Retina (tissue), 1 donor: ENCODE measurements around the gene CCNYL1.
A peak's percentile ranks its signal among the peaks of the same experiment; 100 is the strongest.
"Not testable (repeated sequence)": the region's sequence is repeated elsewhere in the genome, so short reads cannot be mapped to it uniquely, and the experiment has no call there.

Experiments used
- DNase-seq: peaks from one replicate; pipeline ENCODE4 v3.0.0-alpha.2; 2016

CCNYL1 gene

DNA sequence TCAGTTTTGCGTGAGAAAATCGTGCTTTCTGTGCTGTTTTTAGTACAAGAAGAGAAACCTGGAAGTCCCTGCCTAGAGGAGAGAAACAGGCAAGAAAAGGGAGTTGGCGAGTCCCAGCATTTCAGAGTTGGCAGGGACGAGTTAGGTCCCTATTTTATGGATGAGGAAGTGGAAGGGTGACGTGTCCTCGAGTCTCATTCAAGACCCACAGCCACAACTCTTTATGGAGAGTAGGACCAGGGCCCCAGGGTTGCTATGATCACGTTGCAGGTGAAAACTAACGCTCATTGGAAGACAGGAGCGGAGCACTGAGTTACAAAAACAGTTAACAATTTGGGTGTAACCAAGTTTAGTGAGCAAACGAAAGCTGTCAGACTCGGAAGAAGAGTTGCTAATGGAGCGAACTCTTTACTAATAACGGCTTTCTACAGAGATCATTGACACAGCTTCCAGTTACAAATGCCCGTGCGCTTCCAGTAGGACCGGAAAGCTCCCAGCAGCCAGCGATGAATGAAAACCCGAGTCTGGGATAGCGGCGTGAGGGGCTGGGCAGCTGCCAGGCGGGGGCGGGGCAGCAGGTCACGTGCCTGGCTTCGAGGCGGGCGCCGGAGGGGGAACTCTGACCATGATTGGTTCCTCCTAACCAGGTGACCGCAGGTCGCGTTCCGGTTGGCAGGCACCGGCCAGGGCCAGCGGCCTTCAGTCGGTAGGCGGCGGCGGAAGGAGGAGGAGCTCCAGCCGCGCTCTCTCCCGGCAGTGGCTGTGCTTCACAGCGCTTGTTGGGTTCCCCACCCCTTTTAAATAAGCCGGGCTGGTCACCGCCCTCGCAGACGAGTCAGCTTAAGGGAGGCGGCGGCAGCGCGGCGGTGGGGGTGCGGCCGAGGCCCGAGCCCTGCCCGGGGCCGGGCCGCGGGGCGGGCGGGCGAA is at the start of gene CCNYL1:
Gene CCNYL1 (plus strand): TSS at position 827 of the 927 bp plus-strand sequence. CDS start 257 bp downstream, outside the sequence.
- peak; percentile 95 for DNase-seq

- no peak for DNase-seq
Observed at GRCh38 chr2:207662203-207662602, 49.2 kb upstream of the CCNYL1 start.

DNA sequence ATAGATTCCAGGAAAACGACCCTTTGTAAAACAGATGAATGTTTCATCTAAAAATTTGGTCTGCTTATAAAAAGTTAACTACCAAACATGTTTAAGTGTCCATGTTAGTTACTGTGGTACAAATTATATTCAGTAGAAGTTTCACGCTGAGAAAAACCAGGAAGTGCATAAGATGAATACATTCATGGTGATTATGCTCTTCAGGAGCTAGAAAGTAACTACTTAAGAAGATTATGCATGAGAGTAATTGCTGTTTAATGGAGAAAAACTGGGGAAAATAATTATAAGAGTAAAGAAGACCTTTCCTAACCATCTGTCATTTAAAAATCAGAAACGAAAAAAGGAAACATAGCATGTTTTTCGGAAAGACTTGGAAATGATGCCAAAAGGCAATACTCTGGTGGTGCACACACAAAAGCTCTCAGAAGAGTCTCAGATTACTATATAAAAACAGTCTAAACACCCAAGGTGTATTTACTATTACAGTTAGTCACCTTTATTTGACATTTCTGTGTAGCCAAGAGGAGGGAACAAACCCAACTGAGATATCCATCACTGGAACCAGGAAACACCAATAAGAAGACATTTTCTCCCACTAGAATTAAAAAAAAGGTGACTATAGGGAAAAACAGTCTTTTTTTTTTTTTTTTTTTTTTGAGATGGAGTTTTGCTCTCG is 47.4 kb upstream of the CCNYL1 start:
- no peak for DNase-seq

GRCh38 chr2:207670887-207671286 is 40.6 kb upstream of the CCNYL1 start:
- no peak for DNase-seq

- no peak for DNase-seq
Observed at GRCh38 chr2:207673431-207673830, 38.0 kb upstream of the CCNYL1 start.

DNA sequence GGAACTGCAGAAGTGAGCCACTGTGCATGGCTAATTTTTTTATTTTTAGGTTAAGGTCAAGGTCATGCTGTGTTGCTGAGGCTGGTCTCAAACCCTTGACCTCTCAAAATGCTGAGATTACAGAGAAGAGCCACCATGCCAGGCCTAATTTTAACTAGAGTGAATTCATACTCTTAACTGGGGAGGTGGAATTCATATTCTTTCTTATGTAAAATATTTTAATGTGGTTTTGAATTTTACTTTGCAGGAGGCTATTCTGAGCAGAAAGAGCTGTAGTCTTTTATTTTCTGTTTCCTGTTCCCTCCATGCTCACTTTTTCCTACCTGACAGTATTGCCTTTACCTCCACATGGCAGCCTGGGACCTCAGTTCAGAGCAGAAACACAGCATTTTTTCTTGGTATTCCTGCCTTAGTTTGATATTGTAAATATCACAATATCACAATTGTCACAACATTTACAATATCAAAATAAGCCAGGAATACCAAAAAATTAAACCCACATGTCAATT is 37.1 kb upstream of the CCNYL1 start:
- DNase-seq: no peak

GRCh38 chr2:207674826-207675225 is 36.6 kb upstream of the CCNYL1 start:
- no peak for DNase-seq

GRCh38 chr2:207676827-207677354 is 34.5 kb upstream of the CCNYL1 start:
- DNase-seq: no peak

- DNase-seq: peak; percentile 35
Observed at GRCh38 chr2:207681431-207681830, 30.0 kb upstream of the CCNYL1 start.

GRCh38 chr2:207682557-207682956 is 28.9 kb upstream of the CCNYL1 start:
- no peak for DNase-seq

- DNase-seq: no peak
Observed at GRCh38 chr2:207683438-207683837, 28.0 kb upstream of the CCNYL1 start.

DNA sequence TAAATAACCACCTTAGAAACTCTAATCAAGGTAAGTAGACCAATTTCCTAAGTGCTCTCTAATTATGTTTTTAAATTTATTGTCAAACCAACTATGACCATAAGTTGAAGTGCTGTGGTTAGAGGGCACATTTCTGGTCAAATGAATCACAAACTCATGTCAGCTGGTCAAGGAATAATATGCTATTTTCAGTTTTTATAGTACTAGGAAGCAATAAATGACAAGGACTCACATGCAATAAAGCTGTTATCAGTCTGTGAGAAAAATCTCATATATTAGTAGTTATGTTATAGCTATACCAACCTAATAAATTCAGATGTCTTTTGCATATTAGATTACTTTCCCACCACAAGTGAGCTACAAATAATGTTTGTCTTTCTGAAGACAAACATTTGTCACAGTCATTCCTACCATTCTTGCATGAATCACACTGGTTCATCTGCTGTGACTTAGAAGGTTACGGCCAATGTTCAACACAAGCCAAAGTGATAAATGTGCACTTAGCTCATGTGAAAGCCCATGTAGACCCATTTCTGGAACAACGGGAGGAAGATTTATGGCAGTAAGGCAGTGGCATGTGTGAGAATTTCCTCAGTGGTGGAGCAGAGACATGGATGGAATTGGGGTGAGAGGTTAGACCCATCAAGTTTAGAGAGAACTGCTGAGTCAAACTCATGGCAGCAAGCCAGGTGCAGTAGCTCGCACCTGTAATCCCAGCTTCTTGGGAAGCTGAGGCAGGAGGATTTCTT is 27.4 kb upstream of the CCNYL1 start:
- DNase-seq: no peak

- DNase-seq: no peak
Observed at GRCh38 chr2:207686812-207687211, 24.6 kb upstream of the CCNYL1 start.

DNA sequence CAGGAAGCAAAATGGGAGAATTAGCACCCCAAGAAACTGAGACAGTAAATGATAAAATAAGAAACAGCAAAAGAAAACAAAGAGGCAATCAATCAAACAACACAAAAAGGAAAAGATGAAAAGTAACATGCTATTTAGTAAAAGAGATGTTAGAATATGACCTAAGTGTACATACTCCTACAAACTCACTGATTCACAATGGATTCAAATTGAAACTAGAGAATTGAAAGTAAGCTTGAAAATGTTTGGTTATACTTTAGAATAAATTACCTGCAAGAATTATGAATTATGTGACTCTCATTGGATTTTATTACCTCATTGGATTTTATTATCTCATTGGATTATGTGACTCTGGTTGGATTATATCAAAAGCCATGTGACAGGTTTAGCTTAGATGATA is 22.8 kb upstream of the CCNYL1 start:
- DNase-seq: no peak

DNA sequence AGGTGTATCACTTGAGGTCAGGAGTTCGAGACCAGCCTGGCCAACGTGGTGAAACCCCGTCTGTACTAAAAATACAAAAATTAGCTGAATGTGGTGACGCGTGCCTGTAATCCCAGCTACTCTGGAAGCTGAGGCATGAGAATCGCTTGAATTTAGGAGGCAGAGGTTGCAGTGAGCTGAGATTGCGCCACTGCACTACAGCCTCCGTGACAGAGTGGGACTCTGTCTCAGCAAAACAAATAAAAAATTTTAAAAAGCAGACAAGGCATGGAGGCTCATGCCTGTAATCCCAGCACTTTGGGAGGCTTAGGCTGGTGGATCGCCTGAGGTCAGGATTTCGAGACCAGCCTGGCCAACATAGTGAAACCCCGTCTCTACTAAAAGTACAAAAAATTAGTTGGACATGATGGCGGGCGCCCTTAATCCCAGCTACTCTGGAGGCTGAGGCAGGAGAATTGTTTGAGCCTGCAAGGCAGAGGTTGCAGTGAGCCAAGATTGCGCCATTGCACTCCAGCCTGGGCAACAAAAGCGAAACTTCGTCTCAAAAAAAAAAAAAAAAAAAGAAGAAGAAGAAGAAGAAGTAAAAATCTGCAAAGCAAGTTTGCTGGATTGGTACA is 20.5 kb upstream of the CCNYL1 start:
- DNase-seq: not testable (repeated sequence)

DNA sequence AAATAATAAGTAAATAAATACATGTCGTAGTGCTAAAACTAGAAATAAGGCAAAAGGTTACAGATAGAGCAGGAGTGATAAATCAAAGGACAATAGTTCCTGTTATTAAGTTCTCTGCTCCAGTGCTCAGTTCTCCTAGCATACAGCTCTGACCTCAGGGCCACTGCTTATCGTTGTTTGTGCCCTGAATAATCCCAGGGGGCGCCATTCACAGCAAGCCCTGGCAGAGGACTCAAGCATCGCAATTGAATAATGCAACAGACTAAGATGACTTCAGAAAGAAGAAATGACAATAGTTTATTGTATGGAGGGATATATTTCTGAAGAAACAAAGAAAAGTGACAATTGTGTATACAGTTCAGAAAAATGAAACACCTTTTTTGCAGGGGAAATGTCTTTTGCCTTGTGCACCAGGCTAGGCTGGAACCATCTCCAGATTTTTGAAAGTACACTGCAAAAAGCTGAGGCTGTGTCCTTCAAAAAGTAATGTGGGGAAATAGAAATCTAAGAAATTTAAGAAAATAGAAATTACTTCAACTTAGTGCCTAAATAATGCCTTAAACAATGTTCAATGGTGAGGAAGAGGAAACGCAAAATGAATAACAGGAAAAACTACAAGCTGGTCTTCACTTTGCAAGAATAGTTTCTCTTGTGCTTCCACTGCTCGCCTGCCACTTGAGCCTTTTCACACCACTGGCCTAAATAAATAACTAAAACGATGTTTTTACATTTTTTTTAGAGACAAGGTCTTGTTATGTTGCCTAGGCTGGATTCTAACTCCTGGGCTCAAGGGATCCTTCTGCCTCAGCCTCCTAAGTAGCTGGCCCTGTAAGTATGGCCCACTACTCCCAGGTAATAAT is 19.0 kb upstream of the CCNYL1 start:
- no peak for DNase-seq

DNA sequence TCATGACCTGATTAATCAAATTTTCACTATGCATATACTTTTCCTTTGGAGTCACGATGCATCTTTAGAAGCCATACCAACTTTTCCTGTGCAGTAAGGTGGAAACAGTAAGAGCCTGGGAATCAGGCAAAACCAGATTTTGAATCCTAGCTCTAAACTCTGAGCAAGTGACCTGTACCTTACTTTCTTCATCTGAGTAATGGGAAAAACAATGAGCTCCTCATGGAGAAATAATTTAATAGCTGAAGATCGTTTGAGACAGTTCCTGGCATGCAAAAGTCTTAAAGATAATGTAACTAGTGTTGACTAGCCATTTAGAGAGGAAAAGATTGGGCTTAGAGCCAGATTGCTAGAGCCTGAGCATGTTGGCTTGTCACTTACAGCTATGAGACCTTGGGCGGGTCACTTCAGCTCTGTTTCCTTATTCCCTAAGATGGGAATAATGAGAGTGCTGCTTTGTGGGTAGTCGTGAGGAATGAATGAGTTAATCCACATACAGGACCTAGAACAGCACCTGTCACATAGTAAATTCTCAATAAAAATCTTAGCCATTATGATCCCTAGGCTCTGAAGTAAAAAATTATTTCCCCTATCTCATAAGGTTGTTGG is 17.7 kb upstream of the CCNYL1 start:
- no peak for DNase-seq

GRCh38 chr2:207694811-207695281 is 16.6 kb upstream of the CCNYL1 start:
- no peak for DNase-seq

GRCh38 chr2:207695293-207695692 is 16.1 kb upstream of the CCNYL1 start:
- no peak for DNase-seq

DNA sequence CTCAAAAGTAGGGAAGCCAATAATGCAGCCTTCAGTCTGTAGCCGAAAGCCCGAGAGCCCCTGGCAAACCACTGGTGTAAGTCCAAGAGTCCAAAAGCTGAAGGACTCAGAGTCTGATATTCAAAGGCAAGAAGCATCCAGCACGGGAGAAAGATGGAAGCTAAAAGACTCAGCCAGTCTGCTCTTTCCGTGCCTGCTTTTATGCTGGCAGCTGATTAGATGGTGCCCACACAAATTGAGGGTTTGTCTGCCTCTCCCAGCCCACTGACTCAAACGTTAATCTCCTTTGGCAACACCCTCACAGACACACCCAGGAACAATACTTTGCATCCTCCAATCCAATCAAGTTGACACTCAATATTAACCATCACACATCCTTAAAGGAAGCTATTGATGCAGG is 14.5 kb upstream of the CCNYL1 start:
- not testable (repeated sequence) for DNase-seq

DNA sequence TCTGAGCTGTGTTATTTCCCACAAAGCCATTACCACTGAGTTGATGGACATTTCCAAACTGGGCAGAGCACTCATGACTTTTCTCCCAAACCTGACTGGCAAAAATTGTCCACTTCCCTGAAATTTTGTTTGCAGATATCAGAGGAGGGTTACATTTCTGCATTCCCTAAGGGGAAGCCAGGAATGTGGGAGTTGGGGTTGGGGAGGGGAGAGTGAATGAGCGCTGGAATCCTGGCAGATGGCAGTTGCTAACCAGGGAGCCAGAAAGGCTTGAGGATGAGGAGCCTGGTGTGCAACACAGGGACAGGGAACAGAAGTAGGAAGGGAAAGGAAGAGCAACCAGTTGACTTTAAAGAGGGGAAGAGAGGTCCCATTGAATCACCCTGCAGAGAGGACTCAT is 14.0 kb upstream of the CCNYL1 start:
- no peak for DNase-seq
